ENCODE data around the gene GPR34.

DNA sequence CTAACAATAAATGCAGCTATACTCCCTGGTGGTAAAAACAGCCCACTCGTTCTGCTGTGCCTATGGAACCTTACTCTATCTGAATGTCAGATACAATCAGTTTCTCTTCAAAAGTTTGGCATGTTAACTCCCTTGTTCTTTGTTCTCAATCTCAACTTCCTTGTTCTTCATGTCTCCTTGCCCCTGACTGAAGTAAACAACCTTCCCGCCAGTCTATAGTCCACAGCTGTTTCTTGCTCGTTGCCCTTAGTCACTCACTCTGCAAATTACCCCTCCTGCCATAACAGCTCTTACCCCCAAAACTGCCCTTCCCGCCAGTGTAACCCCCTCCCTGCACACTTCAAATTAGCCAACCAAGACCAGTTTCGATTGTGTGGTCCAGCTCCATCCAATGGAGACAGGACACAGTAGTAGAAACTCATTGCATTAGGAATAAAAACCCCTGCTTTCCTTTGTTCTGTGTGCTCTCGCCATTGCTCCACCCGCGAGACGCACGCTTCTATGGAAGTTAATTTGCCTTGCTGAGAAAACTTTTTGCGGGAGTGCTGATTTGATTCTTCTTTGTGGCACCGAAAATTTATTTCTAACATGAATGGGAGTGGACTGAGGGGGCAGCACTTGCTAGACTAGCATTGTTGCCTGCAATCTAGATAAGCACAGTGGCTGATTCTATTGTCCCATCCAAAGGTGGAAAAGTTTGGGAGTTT, 28.1 kb downstream of the GPR34 start:
- TF ChIP-seq ZNF274 (IDR thresholded peaks at IDR 0.05; ENCODE audit: low read depth, low read length) (no peak), YY1 (IDR thresholded peaks at IDR 0.05; ENCODE audit: insufficient read depth, insufficient read length) (no peak), SUZ12 (IDR thresholded peaks at IDR 0.05; ENCODE audit: extremely low read depth, insufficient read depth, insufficient read length) (no peak)

Data from NT2/D1 (cell line).